HepG2 (cell line): ENCODE data around the gene ARFGAP1. TPM values are rescaled to one million over a fixed set of nuclear protein-coding genes. Genes with fewer than 3 reads are reported as not detected.

Source experiments
- ARNT ChIP-seq: fragments of 450-650 bp; IDR thresholded peaks from 2 replicates; pipeline ENCODE4 v1.6.1; 2017
- BRF2 ChIP-seq: sonication (generic); formaldehyde crosslinking; IDR thresholded peaks from 2 replicates; pipeline ENCODE4 v1.8.1; 2022; ENCODE audit warnings: mild to moderate bottlenecking, missing genetic modification reagents
- EZH2 ChIP-seq: conservative IDR thresholded peaks from 2 replicates; pipeline ENCODE4 v1.6.1; 2012; ENCODE audit warnings: mild to moderate bottlenecking, low read depth, low read length, moderate library complexity
- FOXK1 ChIP-seq: sonication (generic); formaldehyde crosslinking; IDR thresholded peaks from 2 replicates; pipeline ENCODE4 v1.4.0; 2020; ENCODE audit warnings: low read depth, missing genetic modification reagents, borderline replicate concordance
- GABPB1 ChIP-seq: IDR thresholded peaks from 2 replicates; pipeline ENCODE4 v1.6.1; 2016; ENCODE audit warnings: mild to moderate bottlenecking, missing genetic modification reagents, moderate library complexity, missing compliant biosample characterization
- NPAS2 ChIP-seq: sonication (generic); formaldehyde crosslinking; IDR thresholded peaks from 2 replicates; pipeline ENCODE4 v1.8.0; 2022; ENCODE audit warnings: mild to moderate bottlenecking, missing genetic modification reagents, borderline replicate concordance
- SKI ChIP-seq: fragments of 450-650 bp; IDR thresholded peaks from one replicate; pipeline ENCODE4 v1.6.1; 2018; ENCODE audit warnings: mild to moderate bottlenecking; ENCODE audit not compliant: partially characterized antibody
- SRY ChIP-seq: sonication (generic); formaldehyde crosslinking; IDR thresholded peaks from 2 replicates; pipeline ENCODE4 v1.8.0; 2022; ENCODE audit warnings: mild to moderate bottlenecking, missing genetic modification reagents
- ZBTB10 ChIP-seq: sonication (generic); formaldehyde crosslinking; IDR thresholded peaks from 2 replicates; pipeline ENCODE4 v1.4.0; 2020; ENCODE audit warnings: missing genetic modification reagents, borderline replicate concordance
- ZBTB40 ChIP-seq, 2 experiments: fragments of 450-650 bp in 1 of 2; sonication (generic) in 1 of 2; formaldehyde crosslinking in 1 of 2; IDR thresholded peaks; 2 replicates each; pipeline versions ENCODE4 v1.6.1 to v1.8.0; 2016 to 2022; ENCODE audit warnings: antibody characterized with exemption in 1 of 2, mild to moderate bottlenecking in 1 of 2, missing genetic modification reagents in 1 of 2
- ZFX ChIP-seq: sonication (generic); formaldehyde crosslinking; IDR thresholded peaks from 2 replicates; pipeline ENCODE4 v1.4.0; 2020; ENCODE audit warnings: mild to moderate bottlenecking, low read depth, missing genetic modification reagents, moderate library complexity
- ZNF17 ChIP-seq: sonication (generic); formaldehyde crosslinking; IDR thresholded peaks from 2 replicates; pipeline ENCODE4 v1.5.0; 2020; ENCODE audit warnings: mild to moderate bottlenecking, missing genetic modification reagents
- ZNF326 ChIP-seq: sonication (generic); formaldehyde crosslinking; IDR thresholded peaks from 2 replicates; pipeline ENCODE4 v1.4.0; 2020; ENCODE audit warnings: missing genetic modification reagents, borderline replicate concordance
- ZNF431 ChIP-seq: sonication (generic); formaldehyde crosslinking; IDR thresholded peaks from 2 replicates; pipeline ENCODE4 v1.9.0; 2022; ENCODE audit warnings: missing genetic modification reagents, low read depth, mild to moderate bottlenecking, borderline replicate concordance
- polyA plus RNA-seq, 8 experiments: library from polyadenylated mRNA; depleted of rRNA in 3 of 8; stranded (reverse) in 7 of 8; unstranded in 1 of 8; fragments of >200 nt; fragmentation: Illumina TruSeq in 4 of 8; extraction: Trizol in 4 of 8; gene quantifications; 2 replicates each; pipeline versions ENCODE4 v1.2.1 to v1.2.3, GENCODE V29; 2011 to 2016; ENCODE audit warnings: low read depth in 4 of 8, missing spikeins in 1 of 8, mixed read lengths in 1 of 8; ENCODE audit not compliant: insufficient read depth in 1 of 8
- total RNA-seq, 5 experiments: library from RNA; depleted of rRNA; stranded (reverse); fragments of >200 nt; fragmentation: Illumina TruSeq; extraction: Trizol; gene quantifications; 2 replicates each; pipeline ENCODE4 v1.2.3, GENCODE V29; 2016; ENCODE audit warnings: low read depth in 1 of 5
- TF ChIP-seq, protein P1 (sequence below): IDR thresholded peaks from 2 replicates; pipeline ENCODE4 v1.6.1; 2016; ENCODE audit warnings: missing genetic modification reagents, missing compliant biosample characterization

The ARFGAP1 gene
- total and polyA plus RNA-seq, 2 of the 13 experiments (the other 11 are each of a cell fraction or from before 2014, with no cell fraction given), result 132 TPM

DNA sequence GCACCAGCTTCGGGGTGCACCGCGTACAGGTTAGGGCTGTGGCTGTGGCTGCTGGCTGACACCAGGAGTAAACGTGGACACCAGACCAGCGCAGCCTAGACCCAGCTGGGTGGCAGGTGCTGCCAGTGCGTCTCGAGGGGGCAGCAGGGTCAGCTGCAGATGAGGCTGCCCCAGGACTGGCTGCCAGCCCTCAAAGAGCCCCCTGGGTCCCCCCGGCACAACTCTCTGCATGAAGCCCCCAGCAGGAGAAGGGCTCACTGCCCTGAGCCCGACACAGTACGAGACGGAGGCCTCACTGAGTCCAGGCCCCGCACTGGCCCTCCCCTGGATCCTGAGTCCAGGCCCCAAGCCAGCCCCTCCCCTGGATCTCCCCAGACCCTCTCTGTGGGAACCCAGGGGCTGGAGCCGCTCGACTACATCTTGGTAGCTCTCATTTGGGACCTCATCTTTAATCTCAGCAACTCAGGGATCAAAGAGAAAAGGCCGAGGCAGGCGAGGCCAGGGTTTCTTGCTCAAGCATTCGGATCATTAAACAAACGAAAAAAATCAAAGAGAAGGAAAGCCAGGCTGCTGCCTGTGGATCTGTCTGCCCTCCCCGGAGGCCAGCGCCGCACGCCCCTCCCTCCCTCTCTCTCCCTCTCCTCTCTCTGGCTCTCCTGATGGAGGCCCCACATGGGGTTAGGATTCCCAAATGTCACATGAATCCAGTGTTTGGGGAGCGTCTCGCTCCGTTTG, 11.4 kb upstream of the ARFGAP1 start (continued):
- TF ChIP-seq ZBTB40 (IDR thresholded peaks at IDR 0.05) (no peak), ZBTB40 (CRISPR knock-in tag; IDR thresholded peaks at IDR 0.05) (no peak), EZH2 (peak; percentile 85), GABPB1 (CRISPR knock-in tag) (no peak), SKI (no peak), BRF2 (no peak), ZNF431 (CRISPR knock-in tag) (no peak; the same call in 1 of the 2 replicates), ZNF17 (CRISPR knock-in tag) (no peak), FOXK1 (no peak), ARNT (no peak), ZBTB10 (CRISPR knock-in tag) (no peak), NPAS2 (CRISPR knock-in tag) (no peak), ZNF326 (no peak), ZFX (CRISPR knock-in tag) (peak; percentile 56), SRY (no peak; the same call in 1 of the 2 replicates)
- TF ChIP-seq, protein P1, sequence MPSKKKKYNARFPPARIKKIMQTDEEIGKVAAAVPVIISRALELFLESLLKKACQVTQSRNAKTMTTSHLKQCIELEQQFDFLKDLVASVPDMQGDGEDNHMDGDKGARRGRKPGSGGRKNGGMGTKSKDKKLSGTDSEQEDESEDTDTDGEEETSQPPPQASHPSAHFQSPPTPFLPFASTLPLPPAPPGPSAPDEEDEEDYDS (CRISPR knock-in tag), result no peak
